ENCODE data around the gene SNRNP200.
A peak's percentile ranks its signal among the peaks of the same experiment; 100 is the strongest.

SNRNP200 gene

GRCh38 chr2:96340493-96341414, 35.4 kb upstream of the SNRNP200 start (continued):
- TF ChIP-seq, protein P1, sequence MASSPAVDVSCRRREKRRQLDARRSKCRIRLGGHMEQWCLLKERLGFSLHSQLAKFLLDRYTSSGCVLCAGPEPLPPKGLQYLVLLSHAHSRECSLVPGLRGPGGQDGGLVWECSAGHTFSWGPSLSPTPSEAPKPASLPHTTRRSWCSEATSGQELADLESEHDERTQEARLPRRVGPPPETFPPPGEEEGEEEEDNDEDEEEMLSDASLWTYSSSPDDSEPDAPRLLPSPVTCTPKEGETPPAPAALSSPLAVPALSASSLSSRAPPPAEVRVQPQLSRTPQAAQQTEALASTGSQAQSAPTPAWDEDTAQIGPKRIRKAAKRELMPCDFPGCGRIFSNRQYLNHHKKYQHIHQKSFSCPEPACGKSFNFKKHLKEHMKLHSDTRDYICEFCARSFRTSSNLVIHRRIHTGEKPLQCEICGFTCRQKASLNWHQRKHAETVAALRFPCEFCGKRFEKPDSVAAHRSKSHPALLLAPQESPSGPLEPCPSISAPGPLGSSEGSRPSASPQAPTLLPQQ (tag by site-specific recombination; IDR thresholded peaks at IDR 0.05): no peak
- TF ChIP-seq ZNF341 (tag by site-specific recombination; IDR thresholded peaks at IDR 0.05; ENCODE audit: low read depth) (no peak), ZNF114 (tag by site-specific recombination; IDR thresholded peaks at IDR 0.05) (no peak), ATF2 (tag by site-specific recombination; IDR thresholded peaks at IDR 0.05; ENCODE audit: low read depth) (no peak), ZNF658 (tag by site-specific recombination; IDR thresholded peaks at IDR 0.05) (no peak), SALL2 (tag by site-specific recombination; IDR thresholded peaks at IDR 0.05; ENCODE audit: borderline replicate concordance) (no peak), KLF7 (tag by site-specific recombination; IDR thresholded peaks at IDR 0.05; ENCODE audit: borderline replicate concordance) (no peak), ZNF623 (tag by site-specific recombination; IDR thresholded peaks at IDR 0.05) (no peak), ZFHX2 (tag by site-specific recombination; conservative IDR thresholded peaks at IDR 0.05) (peak; percentile 47), RBAK (tag by site-specific recombination; IDR thresholded peaks at IDR 0.05) (no peak), ZNF426 (tag by site-specific recombination; IDR thresholded peaks at IDR 0.05) (no peak), OSR2 (tag by site-specific recombination; IDR thresholded peaks at IDR 0.05) (peak; percentile 89), ZNF571 (tag by site-specific recombination; IDR thresholded peaks at IDR 0.05) (no peak)
- TF ChIP-seq, protein P2, sequence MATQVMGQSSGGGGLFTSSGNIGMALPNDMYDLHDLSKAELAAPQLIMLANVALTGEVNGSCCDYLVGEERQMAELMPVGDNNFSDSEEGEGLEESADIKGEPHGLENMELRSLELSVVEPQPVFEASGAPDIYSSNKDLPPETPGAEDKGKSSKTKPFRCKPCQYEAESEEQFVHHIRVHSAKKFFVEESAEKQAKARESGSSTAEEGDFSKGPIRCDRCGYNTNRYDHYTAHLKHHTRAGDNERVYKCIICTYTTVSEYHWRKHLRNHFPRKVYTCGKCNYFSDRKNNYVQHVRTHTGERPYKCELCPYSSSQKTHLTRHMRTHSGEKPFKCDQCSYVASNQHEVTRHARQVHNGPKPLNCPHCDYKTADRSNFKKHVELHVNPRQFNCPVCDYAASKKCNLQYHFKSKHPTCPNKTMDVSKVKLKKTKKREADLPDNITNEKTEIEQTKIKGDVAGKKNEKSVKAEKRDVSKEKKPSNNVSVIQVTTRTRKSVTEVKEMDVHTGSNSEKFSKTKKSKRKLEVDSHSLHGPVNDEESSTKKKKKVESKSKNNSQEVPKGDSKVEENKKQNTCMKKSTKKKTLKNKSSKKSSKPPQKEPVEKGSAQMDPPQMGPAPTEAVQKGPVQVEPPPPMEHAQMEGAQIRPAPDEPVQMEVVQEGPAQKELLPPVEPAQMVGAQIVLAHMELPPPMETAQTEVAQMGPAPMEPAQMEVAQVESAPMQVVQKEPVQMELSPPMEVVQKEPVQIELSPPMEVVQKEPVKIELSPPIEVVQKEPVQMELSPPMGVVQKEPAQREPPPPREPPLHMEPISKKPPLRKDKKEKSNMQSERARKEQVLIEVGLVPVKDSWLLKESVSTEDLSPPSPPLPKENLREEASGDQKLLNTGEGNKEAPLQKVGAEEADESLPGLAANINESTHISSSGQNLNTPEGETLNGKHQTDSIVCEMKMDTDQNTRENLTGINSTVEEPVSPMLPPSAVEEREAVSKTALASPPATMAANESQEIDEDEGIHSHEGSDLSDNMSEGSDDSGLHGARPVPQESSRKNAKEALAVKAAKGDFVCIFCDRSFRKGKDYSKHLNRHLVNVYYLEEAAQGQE (tag by site-specific recombination; IDR thresholded peaks at IDR 0.05): no peak

- Histone ChIP-seq H3K4me1 (ENCODE audit: control insufficient read depth, insufficient read depth, low read length) (peaks cover 11% of the 10 kb centered on the region), H3K9me3 (ENCODE audit: control insufficient read depth, insufficient read depth, low read depth, low read length) (no peaks in the 10 kb centered on the region), H3K27ac (ENCODE audit: extremely low read depth, low read depth, low read length) (no peak overlapping the region), H3K36me3 (ENCODE audit: control insufficient read depth in 2 of 2, insufficient read depth in 1 of 2, low read length in 2 of 2) (peaks cover 7 to 10% of the 10 kb centered on the region in 2 experiments; a peak in 2 of 3 replicates), H3K4me3 (ENCODE audit: low read depth, low read length) (no peak overlapping the region)
- ChIA-PET CTCF (interaction anchor here (0.7 to 2.5 kb wide), 4 partner anchors 16 to 527 kb away, joined by 3 to 8 read pairs (median 3); partner anchors contain the start of gene CNNM3), POLR2A (interaction anchor here (0.8 to 3.2 kb wide), 3 partner anchors 15 to 32 kb away, joined by 3 to 43 read pairs (median 16); partner anchors contain the start of gene SNRNP200)
- TF ChIP-seq ZNF211 (tag by site-specific recombination; IDR thresholded peaks at IDR 0.05; ENCODE audit: low read depth) (no peak), HOXA7 (CRISPR knock-in tag; IDR thresholded peaks at IDR 0.05; ENCODE audit: borderline replicate concordance) (no peak), SP3 (tag by site-specific recombination; IDR thresholded peaks at IDR 0.05) (peak; percentile 9; the same call in 1 of the 2 replicates)
These were observed 31.5 kb upstream of the SNRNP200 start for GRCh38 chr2:96336873-96337272.
